H1 (cell line): ENCODE results near the gene ADGRD2. TPM values are rescaled to one million over a fixed set of nuclear protein-coding genes. Genes with fewer than 3 reads are reported as not detected.

Experiments
- CTCF ChIA-PET: fragments of 300-600 bp; sonication (Branson Sonifier 250); formaldehyde crosslinking; loops from one replicate; lab custom pipeline; 2021; ENCODE audit not compliant: partially characterized antibody; lab: Charles Lee
- POLR2A ChIA-PET: fragments of 300-600 bp; sonication (Branson Sonifier 250); formaldehyde crosslinking; loops from one replicate; lab custom pipeline; 2021; ENCODE audit warnings: inconsistent platforms; ENCODE audit not compliant: partially characterized antibody; lab: Charles Lee
- DNase-seq, 2 experiments: peaks; one replicate each; pipeline versions ENCODE4 v3.0.0 to v3.0.0-alpha.2; 2010 to 2022; ENCODE audit warnings: low spot score in 2 of 2, low read depth in 1 of 2, mixed read lengths in 1 of 2
- FAIRE-seq: peaks from 2 replicates; lab custom pipeline; 2011; peaks lifted over from hg19 to GRCh38; lab: Jason Lieb, UNC
- H2AFZ ChIP-seq: 2 replicates; pipeline ENCODE4 v1.8.1; 2012; ENCODE audit warnings: low read length, inconsistent platforms
- H2AK5ac ChIP-seq: 2 replicates; pipeline ENCODE4 v1.6.1; 2013; ENCODE audit warnings: low read depth, low read length
- H2BK120ac ChIP-seq: replicated peaks from 2 replicates; pipeline ENCODE3; 2013; ENCODE audit warnings: low read depth, low read length, inconsistent platforms
- H2BK12ac ChIP-seq: 2 replicates; pipeline ENCODE4 v1.6.1; 2013; ENCODE audit warnings: low read depth, low read length
- H2BK15ac ChIP-seq: 2 replicates; pipeline ENCODE4 v1.6.1; 2013; ENCODE audit warnings: low read length
- H2BK20ac ChIP-seq: 2 replicates; pipeline ENCODE4 v1.6.1; 2013; ENCODE audit warnings: low read length
- H2BK5ac ChIP-seq: 2 replicates; pipeline ENCODE4 v1.6.1; 2013; ENCODE audit warnings: low read depth, low read length
- H3K14ac ChIP-seq: 2 replicates; pipeline ENCODE4 v1.6.1; 2013; ENCODE audit warnings: inconsistent platforms; ENCODE audit not compliant: insufficient read length
- H3K18ac ChIP-seq: 2 replicates; pipeline ENCODE4 v1.6.1; 2013; ENCODE audit warnings: low read length; ENCODE audit errors: extremely low read depth
- H3K23ac ChIP-seq: 2 replicates; pipeline ENCODE4 v1.6.1; 2013; ENCODE audit warnings: inconsistent platforms; ENCODE audit not compliant: insufficient read length
- H3K23me2 ChIP-seq: 2 replicates; pipeline ENCODE4 v1.6.1; 2013; ENCODE audit warnings: low read depth, low read length
- H3K27ac ChIP-seq: 2 replicates; pipeline ENCODE4 v1.6.1; 2011; ENCODE audit warnings: low read depth, low read length, inconsistent platforms
- H3K27me3 ChIP-seq, 4 experiments: replicated peaks in 1 of 4; 1 replicate in 1 of 4; 2 replicates in 3 of 4; pipeline versions ENCODE4 v1.6.1 to v1.8.1; 2011 to 2013; ENCODE audit warnings: low read length in 3 of 4, mild to moderate bottlenecking in 3 of 4, inconsistent platforms in 2 of 4, mixed read lengths in 2 of 4, moderate library complexity in 1 of 4; ENCODE audit not compliant: control insufficient read depth in 3 of 4, insufficient read depth in 3 of 4; ENCODE audit errors: extremely low read depth in 1 of 4
- H3K36me3 ChIP-seq, 4 experiments: 2 replicates each; pipeline versions ENCODE4 v1.6.1 to v1.8.1; 2011 to 2013; ENCODE audit warnings: mild to moderate bottlenecking in 4 of 4, low read length in 3 of 4, moderate library complexity in 2 of 4, control low read depth in 1 of 4, inconsistent platforms in 1 of 4; ENCODE audit not compliant: insufficient read depth in 4 of 4, control insufficient read depth in 2 of 4
- H3K4ac ChIP-seq: replicated peaks from 2 replicates; pipeline ENCODE3; 2013; ENCODE audit warnings: low read length, low read depth, mixed read lengths, inconsistent platforms; ENCODE audit not compliant: insufficient read length
- H3K4me1 ChIP-seq, 4 experiments: replicated peaks in 1 of 4; 1 replicate in 1 of 4; 2 replicates in 3 of 4; pipeline versions ENCODE4 v1.6.1 to v1.8.1; 2011 to 2013; ENCODE audit warnings: low read length in 3 of 4, inconsistent platforms in 2 of 4, mixed read lengths in 1 of 4; ENCODE audit not compliant: insufficient read depth in 4 of 4, control insufficient read depth in 3 of 4
- H3K4me2 ChIP-seq, 2 experiments: 2 replicates each; pipeline versions ENCODE4 v1.6.1 to v1.8.1; 2011 to 2013; ENCODE audit warnings: low read depth in 2 of 2, low read length in 2 of 2, control low read depth in 1 of 2, inconsistent platforms in 1 of 2, mild to moderate bottlenecking in 1 of 2; ENCODE audit not compliant: insufficient read depth in 1 of 2
- H3K4me3 ChIP-seq, 4 experiments: fragments of 200-600, 300-600 bp in 1 of 4; sonication (generic), shearing (Covaris generic), sonication (Bioruptor Twin) in 1 of 4; 2 replicates each; pipeline versions ENCODE4 v1.5.1 to v1.8.1; 2011 to 2016; ENCODE audit warnings: low read length in 4 of 4, low read depth in 3 of 4, control low read depth in 2 of 4, inconsistent platforms in 2 of 4, mild to moderate bottlenecking in 2 of 4, mixed read lengths in 1 of 4, moderate library complexity in 1 of 4; ENCODE audit not compliant: insufficient read depth in 2 of 4; ENCODE audit errors: extremely low read depth in 1 of 4
- H3K56ac ChIP-seq: replicated peaks from 2 replicates; pipeline ENCODE3; 2013; ENCODE audit warnings: low read depth, mild to moderate bottlenecking, mixed read lengths, low read length, inconsistent platforms; ENCODE audit not compliant: insufficient read length
- H3K79me1 ChIP-seq: 2 replicates; pipeline ENCODE4 v1.6.1; 2013; ENCODE audit warnings: low read depth, low read length, control low read depth
- H3K79me2 ChIP-seq, 2 experiments: 2 replicates each; pipeline versions ENCODE4 v1.6.1 to v1.8.1; 2012 to 2013; ENCODE audit warnings: low read length in 2 of 2, mild to moderate bottlenecking in 2 of 2, inconsistent platforms in 1 of 2; ENCODE audit not compliant: insufficient read depth in 2 of 2, control insufficient read depth in 1 of 2
- H3K9ac ChIP-seq, 4 experiments: replicated peaks in 1 of 4; 1 replicate in 1 of 4; 2 replicates in 3 of 4; pipeline versions ENCODE4 v1.6.1 to v1.8.1; 2011 to 2013; ENCODE audit warnings: low read depth in 3 of 4, low read length in 3 of 4, control low read depth in 2 of 4, mild to moderate bottlenecking in 2 of 4, moderate library complexity in 2 of 4, inconsistent platforms in 1 of 4; ENCODE audit errors: extremely low read depth in 1 of 4
- H3K9me3 ChIP-seq, 2 experiments: 2 replicates each; pipeline versions ENCODE4 v1.6.1 to v1.8.1; 2012 to 2013; ENCODE audit warnings: mild to moderate bottlenecking in 2 of 2, moderate library complexity in 2 of 2, control low read depth in 1 of 2, inconsistent platforms in 1 of 2, low read depth in 1 of 2, low read length in 1 of 2, mixed read lengths in 1 of 2; ENCODE audit not compliant: insufficient read depth in 2 of 2
- H4K20me1 ChIP-seq, 2 experiments: replicated peaks in 1 of 2; 2 replicates each; pipeline versions ENCODE3 to v1.8.1; 2011 to 2013; ENCODE audit warnings: inconsistent platforms in 2 of 2, low read length in 2 of 2, mild to moderate bottlenecking in 1 of 2; ENCODE audit not compliant: insufficient read depth in 2 of 2, control insufficient read depth in 1 of 2
- H4K5ac ChIP-seq: 2 replicates; pipeline ENCODE4 v1.6.1; 2013; ENCODE audit warnings: low read length, low read depth, mixed read lengths, inconsistent platforms; ENCODE audit not compliant: insufficient read length
- H4K8ac ChIP-seq: 2 replicates; pipeline ENCODE4 v1.8.0; 2013; ENCODE audit warnings: mild to moderate bottlenecking, moderate library complexity, low read length, inconsistent platforms; ENCODE audit not compliant: insufficient read depth; ENCODE audit errors: extremely low read depth
- H4K91ac ChIP-seq: replicated peaks from 2 replicates; pipeline ENCODE3; 2013; ENCODE audit warnings: low read length, mixed read lengths, inconsistent platforms; ENCODE audit not compliant: insufficient read length
- EGR1 ChIP-seq: IDR thresholded peaks from 2 replicates; pipeline ENCODE4 v1.6.1; 2011; ENCODE audit warnings: low read depth, low read length, borderline replicate concordance
- EP300 ChIP-seq, 2 experiments: IDR thresholded peaks; 1 replicate in 1 of 2; 2 replicates in 1 of 2; pipeline ENCODE4 v1.6.1; 2011 to 2012; ENCODE audit warnings: low read depth in 2 of 2, low read length in 2 of 2, mild to moderate bottlenecking in 2 of 2, borderline replicate concordance in 1 of 2, inconsistent platforms in 1 of 2, moderate library complexity in 1 of 2
- SAP30 ChIP-seq: fragments of 300-600 bp; sonication (generic); IDR thresholded peaks from 2 replicates; pipeline ENCODE4 v1.7.1; 2012; ENCODE audit warnings: low read length, moderate library complexity, mild to moderate bottlenecking, inconsistent platforms; ENCODE audit not compliant: insufficient read depth, insufficient replicate concordance
- SP1 ChIP-seq: IDR thresholded peaks from 2 replicates; pipeline ENCODE4 v1.6.1; 2011; ENCODE audit warnings: low read depth, low read length
- TAF1 ChIP-seq: IDR thresholded peaks from 2 replicates; pipeline ENCODE4 v1.6.1; 2011; ENCODE audit warnings: mild to moderate bottlenecking, low read depth, low read length
- TAF7 ChIP-seq: optimal IDR thresholded peaks from 2 replicates; pipeline ENCODE3; 2011; ENCODE audit warnings: low read depth, mild to moderate bottlenecking, inconsistent platforms, low read length, moderate library complexity, borderline replicate concordance
- TBP ChIP-seq: IDR thresholded peaks from 2 replicates; pipeline ENCODE4 v1.6.1; 2011; ENCODE audit warnings: low read depth, low read length, improper control_type of control experiment
- YY1 ChIP-seq: IDR thresholded peaks from 2 replicates; pipeline ENCODE4 v1.6.1; 2011; ENCODE audit warnings: low read depth, mild to moderate bottlenecking, low read length
- WGBS, 2 experiments: shearing (Covaris generic) in 1 of 2; methylation state at CpG; one replicate each; pipeline versions ENCODE4 v1.1.6 to v1.1.7; 2013 to 2015; ENCODE audit warnings: low lambda C conversion rate in 2 of 2, mixed read lengths in 2 of 2, inconsistent platforms in 1 of 2, low coverage in 1 of 2, missing lambda C conversion rate in 1 of 2; ENCODE audit not compliant: insufficient replicate concordance in 2 of 2, insufficient coverage in 1 of 2, insufficient read length in 1 of 2; ENCODE audit errors: extremely low coverage in 1 of 2, missing lambda C conversion rate in 1 of 2; 5-methylcytosine and 5-hydroxymethylcytosine counted together
- polyA plus RNA-seq, 7 experiments: library from polyadenylated mRNA; depleted of rRNA in 3 of 7; stranded (reverse) in 5 of 7; unstranded in 2 of 7; fragments of >200 nt in 5 of 7; fragments of 200-250 nt in 2 of 7; gene quantifications; 1 replicate in 5 of 7; 2 replicates in 1 of 7; 4 replicates in 1 of 7; pipeline versions ENCODE4 v1.2.1 to v1.2.3, GENCODE V29; 2011 to 2013; ENCODE audit warnings: missing spikeins in 2 of 7, mixed read lengths in 2 of 7
- total RNA-seq: library from RNA; stranded (reverse); fragmentation: NEBNext Ultra II Directional; extraction: Animal tissue kit (Norgen Biotek cat#: 25700); gene quantifications from 2 replicates; pipeline ENCODE4 v1.2.1, GENCODE V29; 2021

The ADGRD2 gene
- total and polyA plus RNA-seq, 2 of the 8 experiments (the other 6 are each of a cell fraction or from before 2014, with no cell fraction given), result 0.41 to 1.4 TPM

- H3K14ac ChIP-seq, result no peak overlapping the region
- WGBS, 2 experiments, result 79% methylated on average over 4 of the region's 4 CpGs; no CpG with 5 or more reads in 1 of the 2 experiments
- CTCF ChIA-PET, result interaction anchor here (1.2 kb wide), 1 partner anchor 9 kb away, joined by 3 read pairs; no protein-coding TSS in a partner anchor
Observed at GRCh38 chr9:124427281-124427680, 23.0 kb upstream of the ADGRD2 start.

More at GRCh38 chr9:124427281-124427680, 23.0 kb upstream of the ADGRD2 start:
- Histone ChIP-seq H2BK12ac (no peak overlapping the region), H4K91ac (no peak overlapping the region), H3K9me3 (no peaks in the 10 kb centered on the region), H2BK5ac (no peak overlapping the region), H3K4me1 (no peaks in the 10 kb centered on the region), H3K27ac (no peak overlapping the region), H3K23ac (no peak overlapping the region), H2AK5ac (no peak overlapping the region), H3K9ac (no peak overlapping the region), H2BK120ac (no peak overlapping the region), H3K79me2 (no peaks in the 10 kb centered on the region), H3K4ac (no peak overlapping the region), H4K8ac (no peak overlapping the region), H3K56ac (no peak overlapping the region), H3K18ac (no peak overlapping the region), H3K79me1 (no peaks in the 10 kb centered on the region), H3K23me2 (no peaks in the 10 kb centered on the region), H3K36me3 (no peaks in the 10 kb centered on the region), H3K4me3 (no peak overlapping the region), H3K27me3 (peaks cover 0 to 3% (median 0%) of the 10 kb centered on the region in 4 experiments; a peak in 2 of 7 replicates), H4K5ac (no peak overlapping the region), H2BK15ac (no peak overlapping the region), H2BK20ac (no peak overlapping the region), H2AFZ (no peak overlapping the region), H3K4me2 (no peak overlapping the region), H4K20me1 (no peaks in the 10 kb centered on the region)
- DNase-seq (no peak), FAIRE-seq (no peak)
- POLR2A ChIA-PET, result no interaction called here
- TF ChIP-seq EP300 (IDR thresholded peaks at IDR 0.05; ENCODE audit: borderline replicate concordance in 1 of 2, low read depth in 2 of 2, low read length in 2 of 2), result no peak
- TF ChIP-seq TBP, result no peak
- no peak for TF ChIP-seq EGR1
- TF ChIP-seq SP1, result no peak
- no peak for TF ChIP-seq TAF7
- no peak for TF ChIP-seq SAP30
- TF ChIP-seq TAF1, result no peak
- TF ChIP-seq YY1, result no peak
